K562 (cell line): Measurements from ENCODE around the gene ZBTB48. TPM values are rescaled to one million over a fixed set of nuclear protein-coding genes. Genes with fewer than 3 reads are reported as not detected.

Source experiments
- HCFC1 ChIP-seq: IDR thresholded peaks from 2 replicates; pipeline ENCODE4 v1.6.1; 2012; ENCODE audit warnings: low read depth, low read length, improper control_type of control experiment
- PHF20 ChIP-seq: fragments of 450-650 bp; IDR thresholded peaks from 2 replicates; pipeline ENCODE4 v1.6.1; 2018; ENCODE audit not compliant: partially characterized antibody
- POLR2A ChIP-seq: fragments of 450-650 bp; conservative IDR thresholded peaks from 2 replicates; pipeline ENCODE4 v1.6.1; 2016
- PURB ChIP-seq: sonication (generic); formaldehyde crosslinking; IDR thresholded peaks from 2 replicates; pipeline ENCODE4 v1.9.0; 2021; ENCODE audit warnings: low read depth, mild to moderate bottlenecking, missing genetic modification reagents
- SMARCA4 ChIP-seq: fragments of 450-650 bp; IDR thresholded peaks from 2 replicates; pipeline ENCODE4 v1.6.1; 2016
- ZBTB7A ChIP-seq: IDR thresholded peaks from 2 replicates; pipeline ENCODE4 v1.6.1; 2011; ENCODE audit warnings: low read depth, mild to moderate bottlenecking, low read length, moderate library complexity, borderline replicate concordance; ENCODE audit not compliant: control insufficient read depth
- ZC3H8 ChIP-seq: fragments of 450-650 bp; IDR thresholded peaks from 2 replicates; pipeline ENCODE4 v1.6.1; 2017
- polyA plus RNA-seq, 8 experiments: library from polyadenylated mRNA; depleted of rRNA in 4 of 8; stranded (reverse) in 5 of 8; unstranded in 3 of 8; fragments of >200 nt; fragmentation: Nextera tagmentation in 2 of 8; fragmentation: Illumina TruSeq in 1 of 8; extraction: Ambion mirVana in 2 of 8; extraction: Trizol in 1 of 8; gene quantifications; 2 replicates each; pipeline versions ENCODE4 v1.2.1 to v1.2.3, GENCODE V29; 2011 to 2014; ENCODE audit warnings: inconsistent platforms in 1 of 8, missing spikeins in 1 of 8
- total RNA-seq, 7 experiments: library from RNA; depleted of rRNA in 6 of 7; stranded (reverse); fragments of >200 nt in 6 of 7; fragmentation: Illumina TruSeq in 2 of 7; extraction: Trizol in 2 of 7; gene quantifications; 2 replicates each; pipeline versions ENCODE4 v1.2.1 to v1.2.3, GENCODE V29; 2011 to 2021; ENCODE audit warnings: low replicate concordance in 1 of 7
- TF ChIP-seq, protein P1 (sequence below): sonication (generic); formaldehyde crosslinking; IDR thresholded peaks from 2 replicates; pipeline ENCODE4 v1.8.1; 2023; ENCODE audit warnings: mild to moderate bottlenecking, missing genetic modification reagents
- TF ChIP-seq, protein P2 (sequence below), 2 experiments: fragments of 450-650 bp; conservative IDR thresholded peaks; 2 replicates each; pipeline ENCODE4 v1.6.1; 2017; ENCODE audit warnings: mild to moderate bottlenecking in 2 of 2, moderate library complexity in 2 of 2
- TF ChIP-seq, protein P3 (sequence below): fragments of 200-800 bp; sonication (Bioruptor generic); IDR thresholded peaks from 2 replicates; pipeline ENCODE4 v1.6.1; 2017; ENCODE audit warnings: missing genetic modification characterization, missing compliant biosample characterization
- TF ChIP-seq, protein P4 (sequence below), 2 experiments: fragments of 450-650 bp in 1 of 2; IDR thresholded peaks; 2 replicates each; pipeline ENCODE4 v1.6.1; 2011 to 2017; ENCODE audit warnings: low read depth in 2 of 2, antibody characterized with exemption in 1 of 2, borderline replicate concordance in 1 of 2, low read length in 1 of 2, mild to moderate bottlenecking in 1 of 2, mixed read lengths in 1 of 2; ENCODE audit not compliant: control insufficient read depth in 1 of 2
- TF ChIP-seq, protein P5 (sequence below): fragments of 250-450 bp; sonication (Bioruptor Pico); IDR thresholded peaks from 2 replicates; pipeline ENCODE4 v1.4.0; 2020

The ZBTB48 gene
- total and polyA plus RNA-seq, 9 of the 15 experiments (the other 6 are each of a cell fraction or from before 2014, with no cell fraction given), result 1.9 to 66.9 (median 29.5) TPM

DNA sequence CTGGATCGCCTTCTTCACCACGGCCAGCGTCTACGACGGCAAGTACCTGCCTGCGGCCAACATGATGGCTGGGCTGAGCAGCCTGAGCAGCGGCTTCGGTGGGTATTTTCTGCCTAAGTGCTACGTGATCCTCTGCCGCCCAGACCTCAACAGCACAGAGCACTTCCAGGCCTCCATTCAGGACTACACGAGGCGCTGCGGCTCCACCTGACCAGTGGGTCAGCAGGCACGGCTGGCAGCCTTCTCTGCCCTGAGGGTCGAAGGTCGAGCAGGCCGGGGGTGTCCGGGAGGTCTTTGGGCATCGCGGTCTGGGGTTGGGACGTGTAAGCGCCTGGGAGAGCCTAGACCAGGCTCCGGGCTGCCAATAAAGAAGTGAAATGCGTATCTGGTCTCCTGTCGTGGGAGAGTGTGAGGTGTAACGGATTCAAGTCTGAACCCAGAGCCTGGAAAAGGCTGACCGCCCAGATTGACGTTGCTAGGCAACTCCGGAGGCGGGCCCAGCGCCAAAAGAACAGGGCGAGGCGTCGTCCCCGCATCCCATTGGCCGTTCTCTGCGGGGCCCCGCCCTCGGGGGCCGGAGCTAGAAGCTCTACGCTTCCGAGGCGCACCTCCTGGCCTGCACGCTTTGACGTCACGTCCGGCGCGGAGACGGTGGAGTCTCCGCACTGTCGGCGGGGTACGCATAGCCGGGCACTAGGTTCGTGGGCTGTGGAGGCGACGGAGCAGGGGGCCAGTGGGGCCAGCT, at the start of gene ZBTB48 (continued):
- TF ChIP-seq, protein P1, sequence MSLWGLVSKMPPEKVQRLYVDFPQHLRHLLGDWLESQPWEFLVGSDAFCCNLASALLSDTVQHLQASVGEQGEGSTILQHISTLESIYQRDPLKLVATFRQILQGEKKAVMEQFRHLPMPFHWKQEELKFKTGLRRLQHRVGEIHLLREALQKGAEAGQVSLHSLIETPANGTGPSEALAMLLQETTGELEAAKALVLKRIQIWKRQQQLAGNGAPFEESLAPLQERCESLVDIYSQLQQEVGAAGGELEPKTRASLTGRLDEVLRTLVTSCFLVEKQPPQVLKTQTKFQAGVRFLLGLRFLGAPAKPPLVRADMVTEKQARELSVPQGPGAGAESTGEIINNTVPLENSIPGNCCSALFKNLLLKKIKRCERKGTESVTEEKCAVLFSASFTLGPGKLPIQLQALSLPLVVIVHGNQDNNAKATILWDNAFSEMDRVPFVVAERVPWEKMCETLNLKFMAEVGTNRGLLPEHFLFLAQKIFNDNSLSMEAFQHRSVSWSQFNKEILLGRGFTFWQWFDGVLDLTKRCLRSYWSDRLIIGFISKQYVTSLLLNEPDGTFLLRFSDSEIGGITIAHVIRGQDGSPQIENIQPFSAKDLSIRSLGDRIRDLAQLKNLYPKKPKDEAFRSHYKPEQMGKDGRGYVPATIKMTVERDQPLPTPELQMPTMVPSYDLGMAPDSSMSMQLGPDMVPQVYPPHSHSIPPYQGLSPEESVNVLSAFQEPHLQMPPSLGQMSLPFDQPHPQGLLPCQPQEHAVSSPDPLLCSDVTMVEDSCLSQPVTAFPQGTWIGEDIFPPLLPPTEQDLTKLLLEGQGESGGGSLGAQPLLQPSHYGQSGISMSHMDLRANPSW (CRISPR knock-in tag), result peak; percentile 88; the same call in 1 of the 2 replicates
- TF ChIP-seq SMARCA4, result no peak
- 0 out of 2 replicates have a peak, but pooled peaks have one; percentile 13 for TF ChIP-seq ZBTB7A
- TF ChIP-seq ZC3H8, result no peak
- TF ChIP-seq PHF20, result peak; percentile 64
- peak; percentile 94 for TF ChIP-seq POLR2A
- TF ChIP-seq, protein P2, sequence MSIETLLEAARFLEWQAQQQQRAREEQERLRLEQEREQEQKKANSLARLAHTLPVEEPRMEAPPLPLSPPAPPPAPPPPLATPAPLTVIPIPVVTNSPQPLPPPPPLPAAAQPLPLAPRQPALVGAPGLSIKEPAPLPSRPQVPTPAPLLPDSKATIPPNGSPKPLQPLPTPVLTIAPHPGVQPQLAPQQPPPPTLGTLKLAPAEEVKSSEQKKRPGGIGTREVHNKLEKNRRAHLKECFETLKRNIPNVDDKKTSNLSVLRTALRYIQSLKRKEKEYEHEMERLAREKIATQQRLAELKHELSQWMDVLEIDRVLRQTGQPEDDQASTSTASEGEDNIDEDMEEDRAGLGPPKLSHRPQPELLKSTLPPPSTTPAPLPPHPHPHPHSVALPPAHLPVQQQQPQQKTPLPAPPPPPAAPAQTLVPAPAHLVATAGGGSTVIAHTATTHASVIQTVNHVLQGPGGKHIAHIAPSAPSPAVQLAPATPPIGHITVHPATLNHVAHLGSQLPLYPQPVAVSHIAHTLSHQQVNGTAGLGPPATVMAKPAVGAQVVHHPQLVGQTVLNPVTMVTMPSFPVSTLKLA (conservative IDR thresholded peaks at IDR 0.05), result peak; percentile 78 to 84
- TF ChIP-seq, protein P3, sequence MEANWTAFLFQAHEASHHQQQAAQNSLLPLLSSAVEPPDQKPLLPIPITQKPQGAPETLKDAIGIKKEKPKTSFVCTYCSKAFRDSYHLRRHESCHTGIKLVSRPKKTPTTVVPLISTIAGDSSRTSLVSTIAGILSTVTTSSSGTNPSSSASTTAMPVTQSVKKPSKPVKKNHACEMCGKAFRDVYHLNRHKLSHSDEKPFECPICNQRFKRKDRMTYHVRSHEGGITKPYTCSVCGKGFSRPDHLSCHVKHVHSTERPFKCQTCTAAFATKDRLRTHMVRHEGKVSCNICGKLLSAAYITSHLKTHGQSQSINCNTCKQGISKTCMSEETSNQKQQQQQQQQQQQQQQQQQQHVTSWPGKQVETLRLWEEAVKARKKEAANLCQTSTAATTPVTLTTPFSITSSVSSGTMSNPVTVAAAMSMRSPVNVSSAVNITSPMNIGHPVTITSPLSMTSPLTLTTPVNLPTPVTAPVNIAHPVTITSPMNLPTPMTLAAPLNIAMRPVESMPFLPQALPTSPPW (CRISPR knock-in tag), result peak; percentile 72; the same call in 1 of the 2 replicates
- TF ChIP-seq PURB (CRISPR knock-in tag), result 0 out of 2 replicates have a peak, but pooled peaks have one; percentile 32
- TF ChIP-seq, protein P4, sequence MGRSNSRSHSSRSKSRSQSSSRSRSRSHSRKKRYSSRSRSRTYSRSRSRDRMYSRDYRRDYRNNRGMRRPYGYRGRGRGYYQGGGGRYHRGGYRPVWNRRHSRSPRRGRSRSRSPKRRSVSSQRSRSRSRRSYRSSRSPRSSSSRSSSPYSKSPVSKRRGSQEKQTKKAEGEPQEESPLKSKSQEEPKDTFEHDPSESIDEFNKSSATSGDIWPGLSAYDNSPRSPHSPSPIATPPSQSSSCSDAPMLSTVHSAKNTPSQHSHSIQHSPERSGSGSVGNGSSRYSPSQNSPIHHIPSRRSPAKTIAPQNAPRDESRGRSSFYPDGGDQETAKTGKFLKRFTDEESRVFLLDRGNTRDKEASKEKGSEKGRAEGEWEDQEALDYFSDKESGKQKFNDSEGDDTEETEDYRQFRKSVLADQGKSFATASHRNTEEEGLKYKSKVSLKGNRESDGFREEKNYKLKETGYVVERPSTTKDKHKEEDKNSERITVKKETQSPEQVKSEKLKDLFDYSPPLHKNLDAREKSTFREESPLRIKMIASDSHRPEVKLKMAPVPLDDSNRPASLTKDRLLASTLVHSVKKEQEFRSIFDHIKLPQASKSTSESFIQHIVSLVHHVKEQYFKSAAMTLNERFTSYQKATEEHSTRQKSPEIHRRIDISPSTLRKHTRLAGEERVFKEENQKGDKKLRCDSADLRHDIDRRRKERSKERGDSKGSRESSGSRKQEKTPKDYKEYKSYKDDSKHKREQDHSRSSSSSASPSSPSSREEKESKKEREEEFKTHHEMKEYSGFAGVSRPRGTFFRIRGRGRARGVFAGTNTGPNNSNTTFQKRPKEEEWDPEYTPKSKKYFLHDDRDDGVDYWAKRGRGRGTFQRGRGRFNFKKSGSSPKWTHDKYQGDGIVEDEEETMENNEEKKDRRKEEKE (IDR thresholded peaks at IDR 0.05; ENCODE audit: borderline replicate concordance in 1 of 2, control insufficient read depth in 1 of 2, low read depth in 2 of 2, low read length in 1 of 2), result no peak
- TF ChIP-seq, protein P5, sequence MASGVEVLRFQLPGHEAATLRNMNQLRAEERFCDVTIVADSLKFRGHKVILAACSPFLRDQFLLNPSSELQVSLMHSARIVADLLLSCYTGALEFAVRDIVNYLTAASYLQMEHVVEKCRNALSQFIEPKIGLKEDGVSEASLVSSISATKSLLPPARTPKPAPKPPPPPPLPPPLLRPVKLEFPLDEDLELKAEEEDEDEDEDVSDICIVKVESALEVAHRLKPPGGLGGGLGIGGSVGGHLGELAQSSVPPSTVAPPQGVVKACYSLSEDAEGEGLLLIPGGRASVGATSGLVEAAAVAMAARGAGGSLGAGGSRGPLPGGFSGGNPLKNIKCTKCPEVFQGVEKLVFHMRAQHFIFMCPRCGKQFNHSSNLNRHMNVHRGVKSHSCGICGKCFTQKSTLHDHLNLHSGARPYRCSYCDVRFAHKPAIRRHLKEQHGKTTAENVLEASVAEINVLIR (CRISPR knock-in tag), result peak; percentile 90
- peak; percentile 53; the same call in 1 of the 2 replicates for TF ChIP-seq HCFC1
